Mammary epithelial cell (primary cell): ENCODE results near the gene FERMT1.

Experiments
- EZH2 ChIP-seq: IDR thresholded peaks from 2 replicates; pipeline ENCODE4 v1.6.1; 2012; ENCODE audit warnings: low read length, inconsistent platforms, borderline replicate concordance
- TF ChIP-seq, protein P1 (sequence below), 2 donors: IDR thresholded peaks in 1 of 2; conservative IDR thresholded peaks in 1 of 2; 2 replicates each; pipeline ENCODE4 v1.5.1; 2011 to 2012; ENCODE audit warnings: inconsistent platforms in 2 of 2, low read length in 2 of 2, mild to moderate bottlenecking in 2 of 2, control low read depth in 1 of 2, low read depth in 1 of 2; ENCODE audit not compliant: insufficient read depth in 1 of 2; ENCODE audit errors: extremely low read depth in 1 of 2

DNA sequence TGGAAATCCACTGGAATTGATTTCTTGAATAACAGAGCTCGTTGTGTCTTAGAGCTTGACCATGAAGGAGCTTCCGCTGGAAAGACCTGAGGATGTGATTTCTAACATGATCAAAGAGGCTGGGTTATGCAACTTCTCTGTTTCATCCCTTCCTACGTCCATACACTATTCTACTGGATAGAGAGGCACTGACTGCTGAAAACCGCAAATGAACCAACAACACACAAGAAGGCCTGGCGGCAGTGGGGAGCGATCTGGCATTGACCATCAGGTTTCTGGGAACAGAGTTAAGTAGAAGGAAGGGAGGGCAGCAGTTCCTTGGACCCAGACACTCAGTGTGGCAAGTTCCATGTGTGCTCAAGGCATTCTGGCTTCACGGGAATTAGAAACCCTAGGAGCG is 82.3 kb downstream of the FERMT1 start:
- TF ChIP-seq, protein P1, sequence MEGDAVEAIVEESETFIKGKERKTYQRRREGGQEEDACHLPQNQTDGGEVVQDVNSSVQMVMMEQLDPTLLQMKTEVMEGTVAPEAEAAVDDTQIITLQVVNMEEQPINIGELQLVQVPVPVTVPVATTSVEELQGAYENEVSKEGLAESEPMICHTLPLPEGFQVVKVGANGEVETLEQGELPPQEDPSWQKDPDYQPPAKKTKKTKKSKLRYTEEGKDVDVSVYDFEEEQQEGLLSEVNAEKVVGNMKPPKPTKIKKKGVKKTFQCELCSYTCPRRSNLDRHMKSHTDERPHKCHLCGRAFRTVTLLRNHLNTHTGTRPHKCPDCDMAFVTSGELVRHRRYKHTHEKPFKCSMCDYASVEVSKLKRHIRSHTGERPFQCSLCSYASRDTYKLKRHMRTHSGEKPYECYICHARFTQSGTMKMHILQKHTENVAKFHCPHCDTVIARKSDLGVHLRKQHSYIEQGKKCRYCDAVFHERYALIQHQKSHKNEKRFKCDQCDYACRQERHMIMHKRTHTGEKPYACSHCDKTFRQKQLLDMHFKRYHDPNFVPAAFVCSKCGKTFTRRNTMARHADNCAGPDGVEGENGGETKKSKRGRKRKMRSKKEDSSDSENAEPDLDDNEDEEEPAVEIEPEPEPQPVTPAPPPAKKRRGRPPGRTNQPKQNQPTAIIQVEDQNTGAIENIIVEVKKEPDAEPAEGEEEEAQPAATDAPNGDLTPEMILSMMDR (conservative IDR thresholded peaks at IDR 0.05 in 1 of 2, IDR thresholded peaks at IDR 0.05 in 1 of 2; ENCODE audit: extremely low read depth in 1 of 2, insufficient read depth in 1 of 2, low read depth in 1 of 2, low read length in 2 of 2), result no peak
- no peak for TF ChIP-seq EZH2
